ENCODE measurements around the gene DCUN1D4. TPM values are rescaled to one million over a fixed set of nuclear protein-coding genes. Genes with fewer than 3 reads are reported as not detected.

The DCUN1D4 gene
- total RNA-seq, 2 experiments from 2014 or later = 24.4 to 30.4 TPM

DNA sequence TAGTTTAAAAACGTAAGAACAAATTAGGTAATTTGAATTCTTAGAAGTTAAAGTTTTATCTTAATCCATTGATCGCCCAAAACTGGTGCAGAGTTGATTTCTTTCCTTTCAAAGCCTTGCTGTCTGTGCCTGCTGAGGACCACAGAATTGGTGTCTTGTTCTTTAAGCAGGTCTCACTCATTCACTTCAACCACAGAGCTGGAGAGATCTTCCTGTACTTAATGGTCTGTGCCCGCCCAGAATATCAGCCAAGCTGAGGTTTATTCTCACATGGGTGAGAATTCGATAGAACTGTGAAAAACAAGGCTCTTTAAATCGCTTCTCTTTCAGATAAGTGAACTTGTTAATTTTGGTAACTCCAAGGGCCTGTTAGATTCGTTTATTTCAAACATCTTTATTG is 31.6 kb downstream of the DCUN1D4 start:
- H3K9me3 ChIP-seq (ENCODE audit: low read length) = no peaks in the 10 kb centered on the region
- H3K4me2 ChIP-seq (ENCODE audit: low read length) = no peak overlapping the region
- no peaks in the 10 kb centered on the region for H3K4me1 ChIP-seq (ENCODE audit: insufficient read depth, low read length, poor library complexity, severe bottlenecking)
- peaks cover 29% of the 10 kb centered on the region for H3K36me3 ChIP-seq (ENCODE audit: insufficient read depth, low read length)
- no peak overlapping the region for H2AFZ ChIP-seq (ENCODE audit: low read length)
- no peak overlapping the region for H3K27ac ChIP-seq (ENCODE audit: low read depth, low read length, poor library complexity, severe bottlenecking)
- intact Hi-C loops (cut with micrococcal nuclease; ENCODE audit: unreplicated experiment) = no loop called here
- CTCF ChIA-PET (ENCODE audit: unreplicated experiment) = no interaction called here
- DNase-seq (ENCODE audit: low spot score) = no peak
- no peaks in the 10 kb centered on the region for H4K20me1 ChIP-seq (ENCODE audit: insufficient read depth, low read length)
- TF ChIP-seq, protein P1, sequence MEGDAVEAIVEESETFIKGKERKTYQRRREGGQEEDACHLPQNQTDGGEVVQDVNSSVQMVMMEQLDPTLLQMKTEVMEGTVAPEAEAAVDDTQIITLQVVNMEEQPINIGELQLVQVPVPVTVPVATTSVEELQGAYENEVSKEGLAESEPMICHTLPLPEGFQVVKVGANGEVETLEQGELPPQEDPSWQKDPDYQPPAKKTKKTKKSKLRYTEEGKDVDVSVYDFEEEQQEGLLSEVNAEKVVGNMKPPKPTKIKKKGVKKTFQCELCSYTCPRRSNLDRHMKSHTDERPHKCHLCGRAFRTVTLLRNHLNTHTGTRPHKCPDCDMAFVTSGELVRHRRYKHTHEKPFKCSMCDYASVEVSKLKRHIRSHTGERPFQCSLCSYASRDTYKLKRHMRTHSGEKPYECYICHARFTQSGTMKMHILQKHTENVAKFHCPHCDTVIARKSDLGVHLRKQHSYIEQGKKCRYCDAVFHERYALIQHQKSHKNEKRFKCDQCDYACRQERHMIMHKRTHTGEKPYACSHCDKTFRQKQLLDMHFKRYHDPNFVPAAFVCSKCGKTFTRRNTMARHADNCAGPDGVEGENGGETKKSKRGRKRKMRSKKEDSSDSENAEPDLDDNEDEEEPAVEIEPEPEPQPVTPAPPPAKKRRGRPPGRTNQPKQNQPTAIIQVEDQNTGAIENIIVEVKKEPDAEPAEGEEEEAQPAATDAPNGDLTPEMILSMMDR (conservative IDR thresholded peaks at IDR 0.05; ENCODE audit: low read length) = no peak
- no peak for TF ChIP-seq EZH2phosphoT487 (IDR thresholded peaks at IDR 0.05; ENCODE audit: borderline replicate concordance, low read depth, low read length)
- no peaks in the 10 kb centered on the region for H3K79me2 ChIP-seq (ENCODE audit: insufficient read depth, low read depth, low read length)
- H3K4me3 ChIP-seq (ENCODE audit: low read depth, low read length, poor library complexity, severe bottlenecking) = no peak overlapping the region
- POLR2A ChIA-PET = interaction anchor here (1.3 kb wide), 1 partner anchor 12 kb away, joined by 4 read pairs; no protein-coding TSS in a partner anchor
- BruUV-seq (replicated peaks) = no TSS peak
- H3K9me2 ChIP-seq (ENCODE audit: insufficient read depth, low read length) = no peaks in the 10 kb centered on the region; the same call in 1 of the 2 replicates

DNA sequence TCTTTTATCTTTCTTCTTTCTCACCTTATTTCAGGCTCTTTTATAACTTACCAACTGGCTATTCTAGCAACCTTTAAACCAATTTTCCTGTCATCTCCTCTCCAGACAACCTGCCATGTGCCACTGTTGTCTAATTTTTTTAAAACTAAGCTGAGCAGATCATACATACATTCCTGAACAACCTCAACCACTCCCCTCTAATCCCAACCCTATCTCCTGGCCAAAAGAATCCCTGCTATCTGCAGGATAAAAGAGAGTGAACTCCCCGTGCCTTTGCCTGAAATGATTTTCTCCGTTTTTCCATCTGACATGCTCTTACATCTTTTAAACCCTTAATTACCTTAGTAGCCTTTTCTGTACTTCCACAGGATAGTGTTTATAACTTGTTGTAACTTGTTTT is 35.5 kb downstream of the DCUN1D4 start:
- DNase-seq (ENCODE audit: low spot score) = no peak
- no peaks in the 10 kb centered on the region for H3K4me1 ChIP-seq (ENCODE audit: insufficient read depth, low read length, poor library complexity, severe bottlenecking)
- H4K20me1 ChIP-seq (ENCODE audit: insufficient read depth, low read length) = no peaks in the 10 kb centered on the region
- peaks cover 17% of the 10 kb centered on the region for H3K36me3 ChIP-seq (ENCODE audit: insufficient read depth, low read length)
- no peak overlapping the region for H3K4me3 ChIP-seq (ENCODE audit: low read depth, low read length, poor library complexity, severe bottlenecking)
- H2AFZ ChIP-seq (ENCODE audit: low read length) = no peak overlapping the region
- no peaks in the 10 kb centered on the region for H3K9me2 ChIP-seq (ENCODE audit: insufficient read depth, low read length)
- H3K27ac ChIP-seq (ENCODE audit: low read depth, low read length, poor library complexity, severe bottlenecking) = no peak overlapping the region
- POLR2A ChIA-PET = interaction anchor here (0.7 to 1.4 kb wide), 3 partner anchors 9 to 36 kb away, joined by 3 read pairs; no protein-coding TSS in a partner anchor
- BruUV-seq (replicated peaks) = no TSS peak
- H3K9me3 ChIP-seq (ENCODE audit: low read length) = no peaks in the 10 kb centered on the region
- TF ChIP-seq EZH2phosphoT487 (IDR thresholded peaks at IDR 0.05; ENCODE audit: borderline replicate concordance, low read depth, low read length) = no peak
- TF ChIP-seq, protein P1 (conservative IDR thresholded peaks at IDR 0.05; ENCODE audit: low read length) = no peak
- H3K79me2 ChIP-seq (ENCODE audit: insufficient read depth, low read depth, low read length) = no peaks in the 10 kb centered on the region
- CTCF ChIA-PET (ENCODE audit: unreplicated experiment) = no interaction called here
- intact Hi-C loops (cut with micrococcal nuclease; ENCODE audit: unreplicated experiment) = no loop called here
- H3K4me2 ChIP-seq (ENCODE audit: low read length) = no peak overlapping the region

DNA sequence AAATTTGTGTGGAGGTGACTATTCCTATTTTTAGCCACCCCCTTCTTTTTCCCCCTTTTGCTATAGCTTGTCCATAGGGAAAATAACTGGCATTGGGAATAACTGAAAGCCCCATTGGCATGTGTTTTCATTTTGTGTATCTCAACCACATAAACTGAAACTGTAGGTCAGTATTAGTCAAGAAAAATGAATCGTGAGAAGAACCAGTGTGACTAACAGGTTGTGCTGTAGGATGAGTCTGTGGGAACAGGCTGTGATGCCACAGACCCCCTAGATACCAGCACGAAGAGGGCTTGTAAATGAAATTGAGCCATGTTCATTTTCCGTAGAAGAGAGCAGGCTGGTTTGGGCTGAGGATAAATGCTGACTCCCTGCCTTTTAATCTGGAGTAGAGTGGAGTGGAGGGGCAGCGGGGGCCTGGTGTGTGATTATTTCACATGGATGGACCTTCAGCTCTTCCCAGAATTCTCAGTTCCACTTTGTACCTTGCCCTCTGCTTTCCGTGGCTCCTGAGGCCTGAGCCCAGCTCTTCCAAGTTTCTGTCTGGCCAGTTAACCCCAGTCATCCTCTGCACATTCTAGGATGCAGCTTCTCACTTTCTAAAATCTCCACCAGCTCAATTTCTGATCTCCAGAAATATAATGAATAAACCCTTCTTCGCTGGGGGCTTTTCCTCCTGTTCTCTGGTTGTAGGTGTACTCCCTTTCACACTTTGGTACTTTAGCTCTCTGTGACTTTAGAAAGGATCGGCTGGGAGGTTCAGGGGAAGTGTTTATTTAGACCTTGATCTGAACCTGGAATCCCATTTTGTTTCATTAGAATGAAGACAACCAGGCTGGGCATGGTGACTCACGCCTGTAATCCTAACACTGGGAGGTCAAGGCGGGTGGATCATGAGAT is 37.3 kb downstream of the DCUN1D4 start:
- no peak overlapping the region for H2AFZ ChIP-seq (ENCODE audit: low read length)
- no peaks in the 10 kb centered on the region for H4K20me1 ChIP-seq (ENCODE audit: insufficient read depth, low read length)
- H3K9me2 ChIP-seq (ENCODE audit: insufficient read depth, low read length) = no peaks in the 10 kb centered on the region
- peaks cover 8% of the 10 kb centered on the region for H3K36me3 ChIP-seq (ENCODE audit: insufficient read depth, low read length)
- no peaks in the 10 kb centered on the region for H3K79me2 ChIP-seq (ENCODE audit: insufficient read depth, low read depth, low read length)
- DNase-seq (ENCODE audit: low spot score) = no peak
- ChIA-PET POLR2A (interaction anchor here (0.8 to 1.2 kb wide), 3 partner anchors 9 to 17 kb away, joined by 3 to 6 read pairs (median 3); no protein-coding TSS in a partner anchor), CTCF (ENCODE audit: unreplicated experiment) (no interaction called here)
- TF ChIP-seq EZH2phosphoT487 (IDR thresholded peaks at IDR 0.05; ENCODE audit: borderline replicate concordance, low read depth, low read length) = no peak
- TF ChIP-seq, protein P1 (conservative IDR thresholded peaks at IDR 0.05; ENCODE audit: low read length) = no peak
- no peak overlapping the region for H3K27ac ChIP-seq (ENCODE audit: low read depth, low read length, poor library complexity, severe bottlenecking)
- intact Hi-C loops (cut with micrococcal nuclease; ENCODE audit: unreplicated experiment) = no loop called here
- BruUV-seq (replicated peaks) = no TSS peak
- no peak overlapping the region for H3K4me3 ChIP-seq (ENCODE audit: low read depth, low read length, poor library complexity, severe bottlenecking)
- H3K9me3 ChIP-seq (ENCODE audit: low read length) = no peaks in the 10 kb centered on the region
- H3K4me1 ChIP-seq (ENCODE audit: insufficient read depth, low read length, poor library complexity, severe bottlenecking) = no peaks in the 10 kb centered on the region
- no peak overlapping the region for H3K4me2 ChIP-seq (ENCODE audit: low read length)
